DOHH2 (cell line): Measurements from ENCODE around the gene C1QTNF2.

Source experiments
- H3F3A ChIP-seq: fragments of 200-600 bp; sonication (generic), shearing (Covaris generic); 2 replicates; pipeline ENCODE4 v1.6.0; 2016; ENCODE audit warnings: antibody characterized with exemption, mild to moderate bottlenecking; ENCODE audit not compliant: control insufficient read depth, insufficient read depth
- H3K27ac ChIP-seq: fragments of 200-600 bp; sonication (generic); 2 replicates; pipeline ENCODE4 v1.5.1; 2014; ENCODE audit warnings: low read depth, mild to moderate bottlenecking, low read length, moderate library complexity
- H3K27me3 ChIP-seq: fragments of 200-600 bp; sonication (generic); 2 replicates; pipeline ENCODE4 v1.6.1; 2014; ENCODE audit warnings: mild to moderate bottlenecking, low read length, mixed read lengths; ENCODE audit not compliant: control insufficient read depth
- H3K36me3 ChIP-seq: fragments of 200-600 bp; sonication (generic); 2 replicates; pipeline ENCODE4 v1.6.1; 2014; ENCODE audit warnings: mild to moderate bottlenecking, low read length, moderate library complexity, mixed read lengths; ENCODE audit not compliant: control insufficient read depth
- H3K4me1 ChIP-seq: fragments of 200-600 bp; sonication (generic); 2 replicates; pipeline ENCODE4 v1.6.1; 2014; ENCODE audit warnings: mild to moderate bottlenecking, low read length, mixed read lengths; ENCODE audit not compliant: control insufficient read depth
- H3K4me2 ChIP-seq: fragments of 200-600 bp; sonication (generic); 2 replicates; pipeline ENCODE4 v1.6.0; 2014; ENCODE audit warnings: mild to moderate bottlenecking, low read length, moderate library complexity
- H3K4me3 ChIP-seq: fragments of 200-600 bp; sonication (generic); 2 replicates; pipeline ENCODE4 v1.5.1; 2014; ENCODE audit warnings: mild to moderate bottlenecking, low read length, mixed read lengths
- H3K79me2 ChIP-seq: fragments of 200-600 bp; sonication (generic); 2 replicates; pipeline ENCODE4 v1.6.1; 2014; ENCODE audit warnings: mild to moderate bottlenecking, low read length, mixed read lengths; ENCODE audit not compliant: control insufficient read depth
- H3K9me2 ChIP-seq: fragments of 200-600 bp; sonication (generic); replicated peaks from 2 replicates; pipeline ENCODE4 v1.6.1; 2014; ENCODE audit warnings: mild to moderate bottlenecking, low read length, mixed read lengths; ENCODE audit not compliant: control insufficient read depth
- H3K9me3 ChIP-seq: fragments of 200-600 bp; sonication (generic); 2 replicates; pipeline ENCODE4 v1.6.1; 2014; ENCODE audit warnings: antibody characterized with exemption, low read length, mixed read lengths; ENCODE audit not compliant: control insufficient read depth, insufficient read depth
- H4K20me1 ChIP-seq: fragments of 200-600 bp; sonication (generic); 2 replicates; pipeline ENCODE4 v1.6.0; 2014; ENCODE audit warnings: low read depth, mild to moderate bottlenecking, antibody characterized with exemption, low read length, moderate library complexity; ENCODE audit not compliant: control insufficient read depth, insufficient read depth
- EZH2phosphoT487 ChIP-seq: fragments of 200-600 bp; sonication (generic); IDR thresholded peaks from 2 replicates; pipeline ENCODE4 v1.6.1; 2017; ENCODE audit warnings: borderline replicate concordance, mild to moderate bottlenecking, antibody characterized with exemption, low read length, moderate library complexity, mixed read lengths
- TF ChIP-seq, protein P1 (sequence below): fragments of 200-600 bp; sonication (generic); IDR thresholded peaks from one replicate; pipeline ENCODE4 v1.5.1; 2014; ENCODE audit warnings: antibody characterized with exemption, mild to moderate bottlenecking, low read depth, low read length; ENCODE audit not compliant: poor library complexity, severe bottlenecking

The C1QTNF2 gene

GRCh38 chr5:160418561-160419457 is 48.4 kb upstream of the C1QTNF2 start, which contains the start of gene SLU7:
Gene SLU7 (minus strand): TSS chr5:160419081. CDS start chr5:160415294, 3,787 bp downstream.
- no peaks in the 10 kb centered on the region for H4K20me1 ChIP-seq
- H3K79me2 ChIP-seq = peaks cover 74% of the 10 kb centered on the region
- H3K27me3 ChIP-seq = no peaks in the 10 kb centered on the region
- peak within 1 kb of the TSS; percentile 77 for H3K4me2 ChIP-seq
- peaks cover 44% of the 10 kb centered on the region for H3K36me3 ChIP-seq
- no peak for TF ChIP-seq EZH2phosphoT487
- TF ChIP-seq, protein P1, sequence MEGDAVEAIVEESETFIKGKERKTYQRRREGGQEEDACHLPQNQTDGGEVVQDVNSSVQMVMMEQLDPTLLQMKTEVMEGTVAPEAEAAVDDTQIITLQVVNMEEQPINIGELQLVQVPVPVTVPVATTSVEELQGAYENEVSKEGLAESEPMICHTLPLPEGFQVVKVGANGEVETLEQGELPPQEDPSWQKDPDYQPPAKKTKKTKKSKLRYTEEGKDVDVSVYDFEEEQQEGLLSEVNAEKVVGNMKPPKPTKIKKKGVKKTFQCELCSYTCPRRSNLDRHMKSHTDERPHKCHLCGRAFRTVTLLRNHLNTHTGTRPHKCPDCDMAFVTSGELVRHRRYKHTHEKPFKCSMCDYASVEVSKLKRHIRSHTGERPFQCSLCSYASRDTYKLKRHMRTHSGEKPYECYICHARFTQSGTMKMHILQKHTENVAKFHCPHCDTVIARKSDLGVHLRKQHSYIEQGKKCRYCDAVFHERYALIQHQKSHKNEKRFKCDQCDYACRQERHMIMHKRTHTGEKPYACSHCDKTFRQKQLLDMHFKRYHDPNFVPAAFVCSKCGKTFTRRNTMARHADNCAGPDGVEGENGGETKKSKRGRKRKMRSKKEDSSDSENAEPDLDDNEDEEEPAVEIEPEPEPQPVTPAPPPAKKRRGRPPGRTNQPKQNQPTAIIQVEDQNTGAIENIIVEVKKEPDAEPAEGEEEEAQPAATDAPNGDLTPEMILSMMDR = no peak
- no peaks in the 10 kb centered on the region for H3K9me2 ChIP-seq
- no peaks in the 10 kb centered on the region for H3K9me3 ChIP-seq
- peak within 1 kb of the TSS; percentile 93 for H3K4me3 ChIP-seq
- peaks cover 20% of the 10 kb centered on the region for H3F3A ChIP-seq
- H3K27ac ChIP-seq = peak within 1 kb of the TSS; percentile 95
- peaks cover 68% of the 10 kb centered on the region for H3K4me1 ChIP-seq

DNA sequence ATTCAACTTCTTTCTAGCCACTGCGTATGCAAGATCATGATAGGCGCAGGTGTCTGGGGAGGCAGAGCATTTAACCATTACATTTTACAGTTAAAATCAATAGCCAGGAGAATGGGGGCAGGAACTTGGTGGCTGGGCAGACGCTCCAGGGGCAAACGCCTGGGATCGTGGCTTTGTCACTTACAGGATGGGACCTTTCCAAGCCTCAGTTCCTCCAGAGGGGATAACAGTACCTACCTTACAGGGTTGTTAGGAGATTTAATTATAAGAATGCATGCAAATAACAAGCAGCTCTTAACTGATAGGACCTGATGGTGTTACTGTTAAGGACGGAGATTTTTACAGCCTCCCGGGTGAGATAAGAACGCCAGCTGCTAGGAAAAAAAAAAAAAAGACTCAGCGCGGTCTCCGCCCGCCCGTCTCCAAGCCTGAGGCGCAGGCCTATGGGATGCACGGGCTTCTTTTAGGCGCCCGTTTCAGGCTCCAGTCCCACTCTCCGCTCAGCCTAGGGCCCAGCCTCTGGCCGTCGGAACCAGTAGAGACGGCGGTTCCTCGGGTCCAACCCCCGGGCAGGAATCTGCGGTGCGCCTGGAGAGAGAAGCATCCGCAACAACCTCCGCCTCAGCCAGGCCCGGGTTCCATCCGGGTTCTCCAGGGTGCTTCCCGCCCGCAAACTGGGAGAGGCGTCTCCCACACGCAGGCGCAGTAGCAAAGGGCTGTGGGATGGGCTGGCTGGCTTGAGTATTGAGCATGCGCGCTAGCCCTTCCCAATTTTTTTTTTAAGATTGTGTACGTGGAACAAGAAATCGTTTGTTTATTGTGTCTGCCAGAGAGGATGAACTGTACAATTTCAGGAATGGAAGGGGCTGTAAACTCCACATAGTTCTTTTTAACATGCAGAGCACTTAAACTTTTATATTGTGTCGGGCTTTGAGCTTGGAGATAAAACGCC is 29.3 kb upstream of the C1QTNF2 start, which contains the start of gene FAM200C:
Gene FAM200C (minus strand): TSS at position 653 of the 952 bp plus-strand sequence. CDS start 4,564 bp downstream, outside the sequence.
- TF ChIP-seq, protein P1 = no peak
- Histone ChIP-seq H3F3A (0 out of 2 replicates have a peak, but pooled peaks cover 11% of the 10 kb centered on the region), H3K4me3 (peak within 1 kb of the TSS; percentile 79), H4K20me1 (no peaks in the 10 kb centered on the region), H3K4me2 (peak within 1 kb of the TSS; percentile 83), H3K9me2 (no peaks in the 10 kb centered on the region), H3K9me3 (no peaks in the 10 kb centered on the region), H3K27ac (peak within 1 kb of the TSS; percentile 51), H3K36me3 (peaks cover 45% of the 10 kb centered on the region), H3K27me3 (no peaks in the 10 kb centered on the region), H3K79me2 (peaks cover 50% of the 10 kb centered on the region), H3K4me1 (peaks cover 17% of the 10 kb centered on the region)

DNA sequence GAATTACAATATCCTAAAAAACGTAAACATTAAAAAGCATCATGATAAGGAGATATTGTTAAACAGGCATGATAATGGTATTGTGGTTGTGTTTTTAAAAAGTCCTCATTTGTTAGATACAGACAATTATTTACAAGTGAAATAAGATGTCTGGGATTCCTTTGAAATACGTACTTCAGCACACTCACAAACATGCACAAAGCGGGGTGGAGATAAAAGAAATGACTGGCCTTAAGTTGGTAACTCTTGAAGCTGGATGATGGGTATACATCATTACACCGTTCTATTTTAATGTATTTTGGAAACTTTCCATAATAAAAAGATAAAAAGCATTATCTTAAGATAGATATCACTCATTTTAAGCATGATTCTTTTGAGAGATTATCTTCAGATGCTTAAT is 28.4 kb upstream of the C1QTNF2 start:
- Histone ChIP-seq H3K4me3 (peak overlapping the region; percentile 79), H3K4me2 (peak overlapping the region; percentile 83), H3F3A (0 out of 2 replicates have a peak, but pooled peaks cover 11% of the 10 kb centered on the region), H3K4me1 (peaks cover 17% of the 10 kb centered on the region), H3K9me2 (no peaks in the 10 kb centered on the region), H3K36me3 (peaks cover 37% of the 10 kb centered on the region), H3K27ac (no peak overlapping the region), H3K79me2 (peaks cover 50% of the 10 kb centered on the region), H3K9me3 (no peaks in the 10 kb centered on the region), H4K20me1 (no peaks in the 10 kb centered on the region), H3K27me3 (no peaks in the 10 kb centered on the region)
- TF ChIP-seq EZH2phosphoT487 = no peak
- TF ChIP-seq, protein P1 = no peak
